GM11168 (cell line): ENCODE data around the gene RNF114.

Source experiments
- in situ Hi-C: fragments of 300-500 bp; cut with MboI; formaldehyde crosslinking; loops from one replicate; pipeline ENCODE4 v1.12.0; 2022; ENCODE audit warnings: low sequenced_read_pairs; ENCODE audit not compliant: unreplicated experiment

The RNF114 gene

DNA sequence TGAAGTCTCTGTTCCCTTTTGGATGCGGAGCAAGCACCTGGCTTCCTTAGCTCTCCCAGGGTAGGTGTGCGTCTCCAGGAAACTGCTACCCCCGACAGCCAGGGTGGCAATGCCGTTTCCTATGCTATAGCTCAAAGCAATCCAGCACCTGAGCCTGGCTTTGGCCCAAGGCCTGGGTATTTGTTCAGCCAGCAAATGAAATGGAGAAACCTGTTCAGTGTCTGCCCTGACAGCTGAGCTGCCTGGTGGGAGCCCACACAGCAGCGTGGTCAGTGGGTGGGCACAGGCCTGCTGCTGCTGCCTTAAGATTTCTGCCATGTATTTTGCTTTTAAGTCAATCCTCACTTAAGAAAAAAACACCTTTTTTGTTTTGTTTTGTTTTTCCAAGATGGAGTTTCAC is 34.6 kb upstream of the RNF114 start:
- in situ Hi-C loops, result no loop called here

DNA sequence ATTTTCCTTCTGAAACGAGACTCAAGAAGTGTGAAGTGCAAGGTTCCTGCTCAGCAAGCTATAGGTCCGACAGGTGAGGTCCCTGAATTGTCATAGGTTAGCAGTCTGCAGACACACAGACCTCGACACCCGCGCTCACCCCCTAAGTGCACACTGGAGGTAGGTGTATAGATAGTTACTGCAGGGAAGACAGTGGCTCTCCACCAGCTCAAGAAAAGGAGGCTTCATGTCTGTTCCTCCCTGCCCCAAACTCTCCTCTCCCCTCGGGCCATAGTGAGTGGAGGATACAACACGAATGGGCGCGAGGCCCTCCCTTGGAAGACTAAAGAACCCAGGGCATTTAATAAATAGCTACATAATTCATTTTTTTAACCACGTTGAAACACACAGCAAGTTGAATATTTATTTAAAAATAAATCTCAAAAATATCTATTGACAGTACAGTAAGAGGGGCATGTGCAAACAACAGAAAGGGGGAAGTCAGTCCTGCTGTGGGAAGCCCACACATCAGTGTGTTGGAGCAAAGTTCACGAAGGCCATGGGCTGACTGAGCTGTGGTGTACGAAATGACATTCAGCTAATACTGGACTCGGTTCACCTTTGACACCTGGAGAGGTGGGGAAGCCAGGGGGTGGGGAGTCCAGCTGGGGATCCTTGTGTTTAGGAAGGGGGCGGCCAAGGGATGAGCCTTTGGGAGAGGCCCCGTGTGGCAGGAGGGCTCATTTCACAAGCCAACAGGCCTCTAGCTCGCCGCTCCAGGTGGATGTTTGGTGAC is 31.6 kb upstream of the RNF114 start:
- in situ Hi-C loops, result no loop called here

DNA sequence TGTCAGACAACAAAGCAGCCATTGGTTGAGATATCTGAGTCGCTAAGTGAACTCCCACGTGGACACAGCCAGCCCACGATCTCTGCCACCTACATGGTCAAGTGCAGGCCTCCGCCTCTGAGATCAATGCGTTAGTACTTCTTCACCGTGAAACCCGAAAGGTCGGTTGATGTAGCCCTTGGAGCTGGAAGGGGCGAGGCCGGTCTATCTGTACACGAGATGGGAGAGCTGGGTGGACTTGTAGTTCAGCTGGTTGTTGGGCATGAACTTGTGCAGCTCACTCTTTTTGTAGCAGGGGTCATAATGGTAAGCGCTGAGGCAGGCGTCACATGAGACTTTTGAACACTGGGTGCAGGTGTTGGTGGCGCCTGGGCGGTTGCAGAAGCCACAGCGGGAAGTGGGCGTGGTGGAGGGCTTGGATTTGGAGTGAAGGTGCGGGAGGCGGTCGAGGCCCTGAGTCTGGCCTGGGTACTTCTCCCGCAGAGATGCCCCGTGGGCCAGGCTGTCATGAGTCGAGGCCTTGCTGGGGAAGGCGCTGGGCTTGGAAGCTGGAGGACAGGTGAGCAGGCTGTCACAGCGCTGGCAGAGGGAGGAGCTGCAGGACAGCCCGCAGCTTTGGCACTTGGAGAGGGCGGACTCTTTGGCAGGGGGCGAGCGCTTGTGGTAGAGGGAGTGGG is 30.6 kb upstream of the RNF114 start:
- in situ Hi-C loops, result no loop called here

DNA sequence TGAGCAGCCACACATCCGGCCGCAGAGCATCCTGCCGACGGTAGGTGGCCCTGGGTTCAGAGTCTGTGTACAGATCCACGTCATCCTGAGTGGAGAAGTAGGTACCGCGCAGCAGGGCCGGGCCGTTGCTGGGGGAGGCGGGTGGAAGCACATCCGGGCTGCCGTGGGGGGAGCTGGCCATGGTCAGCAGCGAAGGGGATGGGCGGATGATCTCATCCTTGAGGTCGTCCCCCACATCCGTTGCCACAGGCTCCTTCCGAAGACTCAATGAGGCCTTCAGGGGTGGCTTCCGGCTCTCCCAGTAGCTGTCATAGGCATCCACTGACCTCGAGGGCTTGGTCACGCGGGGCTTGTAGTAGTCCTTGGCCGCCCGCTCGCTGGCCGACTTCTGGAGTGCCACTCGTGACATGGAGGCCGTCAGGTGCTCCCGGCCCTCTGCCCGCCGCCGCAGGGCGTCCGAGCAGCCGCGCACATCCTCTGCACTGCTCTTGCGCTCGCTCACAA is 30.0 kb upstream of the RNF114 start:
- in situ Hi-C loops, result no loop called here

DNA sequence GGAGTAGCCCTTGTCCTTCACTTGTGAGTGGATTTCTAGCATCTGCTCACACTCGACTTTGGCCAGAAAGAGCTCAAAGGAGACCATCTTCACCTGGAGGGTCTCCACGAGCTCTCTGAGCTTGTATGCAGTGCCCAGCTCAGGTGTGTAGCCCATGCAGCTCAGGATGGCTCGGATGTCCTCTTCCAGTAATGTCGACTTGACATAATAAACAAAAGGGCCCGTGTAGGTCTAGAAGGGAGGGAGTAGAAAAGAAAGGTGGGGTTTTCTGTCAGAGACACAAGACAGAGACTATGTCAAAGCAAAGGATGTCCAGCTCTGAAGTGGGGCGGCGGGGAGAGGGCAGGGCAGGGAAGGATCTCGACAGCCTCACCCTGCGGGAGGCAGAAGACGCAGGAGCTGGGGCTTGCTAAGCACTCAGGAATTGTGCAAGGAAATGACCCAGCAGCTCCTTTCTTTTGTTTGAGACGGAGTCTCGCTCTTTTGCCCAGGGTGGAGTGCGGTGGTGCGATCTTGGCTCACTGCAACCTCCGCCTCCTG is 29.5 kb upstream of the RNF114 start:
- in situ Hi-C loops, result no loop called here

DNA sequence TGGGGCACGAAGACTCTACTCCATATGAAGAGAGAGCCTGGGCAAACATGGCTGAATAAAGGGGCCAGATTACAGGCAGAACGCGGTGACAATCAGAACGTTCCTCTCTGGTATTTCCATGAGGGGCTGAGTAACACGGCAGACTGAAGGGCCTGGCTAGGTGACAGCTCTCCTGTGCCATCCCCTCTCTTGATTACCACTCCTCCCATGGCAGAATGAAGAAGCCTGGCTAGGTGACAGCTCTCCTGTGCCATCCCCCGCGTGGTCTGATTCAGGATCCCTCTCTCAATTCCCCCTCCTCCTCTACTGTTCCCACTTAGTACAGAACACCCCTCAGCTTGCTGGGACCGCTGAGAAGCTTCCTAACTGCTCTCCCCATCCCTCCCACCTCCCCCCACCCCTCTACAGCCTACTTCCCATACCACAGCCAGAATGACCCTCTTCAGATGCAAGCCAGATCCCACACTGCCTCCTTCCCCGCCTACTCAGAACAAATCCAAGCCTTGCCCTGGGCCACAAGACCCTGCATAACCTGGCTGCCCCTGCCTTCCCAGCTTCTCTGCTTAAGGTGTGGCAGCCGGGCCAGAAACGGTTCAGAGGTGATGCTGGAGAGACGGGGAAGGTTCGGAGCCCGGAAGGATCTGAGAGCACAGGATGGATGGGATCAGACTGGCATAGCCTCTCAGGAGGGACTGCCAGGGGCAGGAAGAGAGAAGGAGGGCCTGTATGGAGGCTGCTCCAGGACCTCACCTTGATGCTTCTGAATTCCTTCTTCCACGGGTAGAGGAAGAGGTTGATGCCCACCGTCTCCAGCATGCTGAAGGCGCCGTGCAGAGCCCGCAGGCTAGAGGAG is 28.6 kb upstream of the RNF114 start:
- in situ Hi-C loops, result no loop called here

DNA sequence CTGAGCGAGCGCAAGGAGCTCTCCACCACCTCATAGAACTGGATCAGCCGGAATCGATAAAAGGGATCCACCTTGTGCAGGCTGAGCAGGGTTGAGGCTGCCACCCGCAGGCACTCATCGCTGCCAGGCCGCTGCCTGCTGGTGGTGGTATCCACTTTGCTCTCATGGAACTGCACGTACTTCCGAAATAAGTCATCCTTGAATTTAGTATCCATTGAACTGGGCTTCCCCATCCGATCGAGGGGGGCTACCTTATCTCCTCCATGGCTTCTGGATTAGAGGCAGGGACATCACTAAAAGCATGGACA is 28.0 kb upstream of the RNF114 start:
- in situ Hi-C loops, result no loop called here

DNA sequence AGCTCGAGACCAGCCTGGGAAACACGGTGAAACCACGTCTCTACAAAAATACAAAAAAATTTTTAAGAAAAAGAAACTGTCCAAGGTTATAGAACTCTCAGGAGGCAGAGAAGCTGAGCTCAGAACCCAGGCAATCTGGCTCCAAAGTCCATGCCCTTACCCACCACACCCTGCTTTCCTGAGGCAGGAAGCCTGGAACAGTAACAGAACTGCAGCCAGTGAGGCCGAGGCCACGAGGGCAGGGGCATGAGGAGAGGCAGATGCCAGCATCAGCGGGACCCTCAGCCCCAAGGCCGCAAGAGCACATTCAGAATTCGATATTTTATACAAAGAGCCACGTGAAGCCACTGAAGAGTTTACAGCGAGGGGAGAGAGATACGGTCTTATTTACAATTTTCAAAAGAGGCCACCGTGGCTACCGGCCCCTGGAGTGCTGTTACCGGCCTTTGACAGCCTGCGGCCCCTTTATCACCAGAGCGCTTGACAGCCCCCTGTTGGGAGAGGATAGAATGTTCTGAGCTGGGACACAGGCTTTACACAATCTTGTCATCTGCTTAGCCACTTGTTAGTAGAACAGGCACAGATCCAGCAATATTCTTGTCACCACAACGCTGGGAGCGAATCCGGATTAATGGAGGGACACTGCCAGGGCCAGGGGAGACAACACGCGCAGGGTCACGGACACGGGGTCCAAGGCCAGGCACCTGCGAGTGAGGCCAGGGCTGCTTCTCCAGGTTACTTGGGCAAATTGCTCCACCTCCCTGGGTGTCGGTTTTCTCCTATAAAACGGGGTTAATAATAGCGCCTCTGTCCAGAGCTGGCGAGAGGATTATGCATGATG is 26.5 kb upstream of the RNF114 start:
- in situ Hi-C loops, result no loop called here

DNA sequence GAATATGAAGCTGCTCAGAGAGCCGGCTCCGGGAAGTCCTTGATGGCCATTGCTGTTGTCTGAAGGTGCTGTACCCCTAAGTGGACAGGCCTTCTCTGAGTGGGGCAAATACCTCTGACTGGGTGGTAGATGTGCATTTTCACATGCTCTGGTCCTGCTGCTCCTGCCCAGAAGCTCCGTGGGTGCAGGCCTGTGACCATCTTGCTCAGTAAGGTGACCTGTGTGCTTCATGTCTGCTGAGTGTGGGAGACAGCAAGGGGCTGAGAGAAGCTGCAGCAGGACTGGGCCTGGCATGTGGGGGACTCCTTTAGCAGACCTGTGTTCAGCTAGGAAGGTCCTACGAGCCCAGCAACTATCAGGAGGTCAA is 25.9 kb upstream of the RNF114 start:
- in situ Hi-C loops, result no loop called here

DNA sequence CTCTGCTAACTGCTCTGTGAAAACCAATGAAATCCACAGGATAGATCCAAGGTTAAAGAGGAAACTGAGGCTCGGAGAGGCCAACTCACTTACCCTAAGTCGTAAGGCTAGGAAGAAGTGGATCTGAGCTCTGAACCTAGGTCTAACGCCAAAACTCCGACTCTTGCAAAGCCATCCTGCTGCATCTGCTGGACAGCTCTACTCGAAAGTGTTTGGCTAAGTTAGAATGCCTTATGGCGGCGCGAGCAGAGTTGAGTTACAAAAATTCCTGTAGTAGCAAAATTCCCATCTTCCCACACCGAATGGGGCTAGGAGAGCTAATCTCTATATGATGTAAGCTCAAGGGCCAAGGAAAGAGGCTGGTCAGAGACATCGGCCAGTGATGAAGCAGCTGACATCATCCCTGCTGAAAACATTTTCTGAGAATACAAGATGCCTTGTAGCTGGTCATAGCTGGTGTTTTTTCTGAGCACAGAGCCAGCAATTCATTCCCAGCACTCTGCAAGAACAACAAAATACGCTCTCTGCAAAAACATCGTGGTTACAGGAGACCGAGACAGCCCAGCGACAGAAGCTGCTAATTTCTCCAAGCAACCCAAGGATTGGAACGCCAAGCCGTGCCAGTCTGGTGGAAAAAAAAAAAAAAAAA is 22.7 kb upstream of the RNF114 start:
- in situ Hi-C loops, result no loop called here

DNA sequence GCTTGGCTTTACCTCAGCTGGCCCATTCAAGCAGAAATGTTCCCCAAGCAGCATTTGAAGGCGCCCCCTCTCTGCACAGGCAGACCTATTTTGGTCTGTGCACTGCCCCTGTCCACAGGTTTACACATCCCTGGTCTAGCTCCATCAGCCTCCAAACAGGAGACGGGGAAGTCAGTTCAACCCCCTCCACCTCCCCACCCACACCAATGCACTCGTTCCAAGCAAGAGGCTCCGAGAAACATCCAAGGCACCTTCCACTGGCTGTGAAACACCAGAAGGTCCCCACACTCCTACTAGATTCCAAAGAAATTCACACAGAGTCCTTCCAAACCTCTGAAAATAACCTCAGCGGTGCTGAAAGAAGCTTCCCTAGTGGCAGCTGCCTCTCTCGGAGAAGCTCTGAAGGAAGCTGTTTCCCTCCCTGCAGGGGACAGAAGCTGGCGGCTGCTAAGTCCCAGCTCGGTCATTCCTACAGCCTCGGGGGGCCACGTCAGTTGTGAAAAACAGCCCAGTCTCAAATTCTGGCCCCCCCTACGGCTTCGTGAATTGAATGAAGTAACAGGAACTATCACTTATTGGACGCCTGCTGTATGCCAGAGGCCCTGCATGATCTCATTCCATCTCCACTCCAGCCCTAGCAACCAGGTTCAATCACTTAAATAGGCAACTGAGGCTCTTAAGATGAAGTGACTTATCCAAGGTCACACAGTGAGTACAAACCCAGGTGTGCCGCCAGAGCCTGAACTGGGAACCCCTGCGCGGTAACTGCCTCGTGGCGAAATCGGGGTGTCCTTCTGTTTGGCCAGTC is 21.7 kb upstream of the RNF114 start:
- in situ Hi-C loops, result no loop called here

DNA sequence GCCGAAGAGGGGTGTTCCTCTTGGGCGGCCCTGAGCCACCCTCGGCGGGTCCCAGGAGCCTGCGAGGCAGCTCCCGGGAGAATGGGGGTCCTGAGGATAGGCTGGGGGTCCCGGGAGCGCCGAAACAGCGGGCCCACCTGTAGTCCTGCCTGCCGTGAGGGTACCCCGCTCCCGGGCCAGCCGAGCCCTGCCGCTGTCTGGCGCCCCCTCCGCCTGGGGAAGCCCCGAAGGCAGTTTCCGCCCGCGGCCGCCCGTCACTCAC is 21.1 kb upstream of the RNF114 start:
- in situ Hi-C loops, result no loop called here

DNA sequence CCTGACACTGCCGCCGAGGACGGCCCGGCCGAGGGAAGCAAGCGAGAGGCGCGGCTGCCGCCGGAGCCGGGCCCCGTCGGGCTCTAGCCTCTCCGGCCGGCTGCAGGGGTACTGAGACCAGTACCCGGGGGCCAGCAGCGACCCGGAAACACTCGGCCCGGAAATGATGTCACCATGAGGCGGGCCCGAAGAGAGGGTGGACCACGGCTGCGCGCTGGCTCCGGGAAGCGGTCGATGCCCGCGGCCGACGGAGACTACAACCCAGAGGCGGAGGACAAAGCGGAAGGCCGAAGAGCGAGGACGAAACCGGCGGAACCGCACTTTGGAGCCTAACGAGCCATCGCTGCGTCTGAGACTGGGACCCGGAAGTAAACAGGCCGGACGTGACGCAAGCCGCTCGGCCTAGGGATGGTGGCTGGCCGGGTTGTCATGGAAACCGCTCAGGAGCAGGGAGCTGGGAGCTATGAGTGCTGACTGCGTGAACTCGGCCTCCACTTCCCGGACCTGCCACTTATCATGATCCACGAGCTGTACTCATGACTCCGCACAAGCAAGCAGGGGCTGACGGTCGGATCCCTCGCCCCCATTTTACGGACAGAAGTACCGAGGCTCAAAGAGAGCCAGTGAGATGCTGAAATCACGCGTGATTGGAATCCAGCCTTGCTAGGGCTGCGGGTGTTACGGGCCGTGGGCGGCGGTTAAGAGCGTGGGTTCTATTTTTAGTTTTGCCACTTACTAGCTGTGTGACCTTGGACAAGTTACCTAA is 20.6 kb upstream of the RNF114 start, which contains the start of gene SPATA2:
TSS of gene SPATA2 (minus strand) at position 150 of the 766 bp plus-strand sequence. CDS start 7,039 bp downstream, outside the sequence.
- in situ Hi-C loops, result no loop called here

DNA sequence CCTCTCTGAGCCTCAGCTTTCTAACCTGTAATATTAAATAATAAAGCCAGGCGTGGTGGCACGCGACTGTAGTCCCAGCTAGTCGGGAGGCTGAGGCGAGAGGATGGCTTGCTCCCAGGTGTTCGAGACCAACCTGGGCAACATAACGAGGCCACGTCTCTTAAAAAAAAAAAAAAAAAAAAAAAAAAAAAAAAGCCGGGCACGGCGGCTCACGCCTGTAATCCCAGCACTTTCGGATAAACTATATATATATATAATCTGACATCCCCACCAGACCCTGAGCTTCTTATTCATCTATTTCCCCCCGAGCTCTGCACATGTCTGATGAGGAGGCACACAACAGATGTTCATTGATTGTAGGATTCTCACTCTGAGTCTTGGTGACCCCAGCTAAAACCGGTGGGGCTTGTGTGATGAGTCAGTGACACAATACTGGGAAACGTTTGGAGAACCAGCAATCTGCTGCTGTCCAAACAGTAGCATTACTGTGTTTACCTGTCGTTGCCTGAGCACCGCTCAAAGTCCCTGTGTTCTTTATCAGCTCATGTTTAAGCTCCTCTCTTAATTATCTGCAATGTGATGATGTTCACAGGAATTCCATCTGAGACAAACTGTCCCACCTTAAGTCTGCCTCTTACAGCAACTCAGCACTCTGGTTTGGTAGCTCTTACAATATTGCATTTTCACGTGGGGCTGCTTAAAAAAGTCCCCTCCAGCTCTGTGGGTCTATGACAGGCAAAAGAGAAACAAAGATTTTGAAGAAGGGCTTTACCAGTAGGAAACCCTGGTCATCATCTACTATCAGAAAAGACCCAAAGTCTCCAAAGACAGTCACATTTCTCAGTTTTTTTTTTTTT is 19.8 kb upstream of the RNF114 start:
- in situ Hi-C loops, result no loop called here

DNA sequence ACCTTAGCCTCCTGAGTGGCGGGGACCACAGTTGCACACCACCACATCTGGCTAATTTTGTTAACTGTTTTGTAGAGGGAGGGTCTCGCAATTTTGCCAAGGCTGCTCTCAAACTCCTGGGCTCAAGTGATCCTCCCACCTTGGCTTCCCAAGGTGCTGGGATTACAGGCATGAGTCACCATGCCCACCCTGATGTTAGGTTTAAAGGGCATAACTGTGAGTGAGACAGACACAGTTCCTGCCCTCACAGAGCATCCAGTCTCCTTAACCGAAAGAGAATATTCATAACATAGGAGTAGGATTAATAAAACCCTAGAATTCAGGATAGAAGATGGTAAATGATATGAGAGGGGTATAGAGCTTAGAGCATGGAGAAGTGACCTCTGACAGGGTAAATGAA is 17.8 kb upstream of the RNF114 start:
- in situ Hi-C loops, result no loop called here

DNA sequence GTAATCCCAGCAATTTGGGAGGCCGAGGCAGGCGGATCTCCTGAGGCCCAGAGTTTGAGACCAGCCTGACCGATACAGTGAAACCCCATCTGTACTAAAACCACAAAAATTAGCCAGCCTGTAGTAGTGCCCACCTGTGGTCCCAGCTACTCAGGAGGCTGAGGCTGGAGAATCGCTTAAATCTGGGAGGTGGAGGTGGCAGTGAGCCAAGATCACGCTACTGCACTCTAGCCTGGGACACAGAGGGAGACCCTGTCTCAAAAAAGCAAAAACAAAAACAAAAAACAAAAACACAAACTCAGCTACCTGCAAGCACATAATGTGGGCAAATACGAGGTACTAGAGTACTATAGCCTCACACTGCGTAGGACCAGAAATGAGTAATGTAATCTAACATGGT is 17.2 kb upstream of the RNF114 start:
- in situ Hi-C loops, result no loop called here

DNA sequence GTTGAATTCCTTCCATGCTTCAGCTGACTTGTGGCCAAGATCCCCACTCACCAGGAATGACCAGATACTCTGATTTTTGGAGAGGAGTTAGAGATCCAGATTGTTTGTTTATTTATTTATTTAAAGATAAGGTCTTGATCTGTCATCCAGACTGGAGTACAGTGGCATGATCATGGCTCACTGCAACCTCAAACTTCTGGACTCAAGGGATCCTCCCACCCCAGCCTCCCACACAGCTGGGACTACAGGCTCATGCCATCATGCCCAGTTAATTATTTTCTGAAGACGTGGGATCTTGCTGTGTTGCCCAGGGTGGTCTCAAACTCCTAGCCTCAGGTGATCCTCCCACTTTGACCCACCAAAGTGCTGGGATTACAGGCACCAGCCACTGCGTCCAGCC is 16.7 kb upstream of the RNF114 start:
- in situ Hi-C loops, result no loop called here
